Right cardiac atrium (tissue), 5 donors: ENCODE measurements around the gene GAR1. TPM values are rescaled to one million over a fixed set of nuclear protein-coding genes. Genes with fewer than 3 reads are reported as not detected.
"Not testable (repeated sequence)": the region's sequence is repeated elsewhere in the genome, so short reads cannot be mapped to it uniquely, and the experiment has no call there.

ENCODE experiments used
- ATAC-seq, 2 donors: fragments of 200-7000 bp; cut with Tn5 transposase; one replicate each; pipeline versions ENCODE4 v1.8.0 to v1.9.1; 2020; ENCODE audit warnings: moderate library complexity in 2 of 2, mild to moderate bottlenecking in 1 of 2
- DNase-seq, 3 donors: peaks; one replicate each; pipeline ENCODE4 v3.0.0-alpha.2; 2020
- H3K27ac ChIP-seq: one replicate; pipeline ENCODE4 v1.5.1; 2013; ENCODE audit warnings: mild to moderate bottlenecking, low read length, control low read depth, moderate library complexity
- H3K27me3 ChIP-seq: one replicate; pipeline ENCODE4 v1.6.1; 2013; ENCODE audit not compliant: control insufficient read depth, insufficient read depth
- H3K4me1 ChIP-seq: one replicate; pipeline ENCODE4 v1.6.1; 2013; ENCODE audit warnings: low read length; ENCODE audit not compliant: control insufficient read depth, insufficient read depth
- H3K4me3 ChIP-seq: one replicate; pipeline ENCODE4 v1.5.1; 2013; ENCODE audit warnings: low read length, control low read depth
- H3K9me3 ChIP-seq: one replicate; pipeline ENCODE4 v1.6.1; 2013; ENCODE audit warnings: low read length; ENCODE audit not compliant: control insufficient read depth
- WGBS: extraction: QIAGEN DNeasy Blood & Tissue Kit; methylation state at CpG from one replicate; pipeline ENCODE4 v1.1.7; 2013; 5-methylcytosine and 5-hydroxymethylcytosine counted together
- intact Hi-C, 4 donors: fragments of 100-400 bp; cut with DNase I; formaldehyde crosslinking; loops; one replicate each; pipeline versions ENCODE4 v1.11.0 to v1.14.0; 2022 to 2023
- long read RNA-seq, 4 donors: library from polyadenylated mRNA; unstranded; transcript quantifications; one replicate each; pipeline ENCODE4 v2.0.0, GENCODE V29; 2020 to 2021
- polyA plus RNA-seq: library from polyadenylated mRNA; stranded (reverse); fragments of 200-250 nt; gene quantifications from one replicate; pipeline ENCODE4 v1.2.3, GENCODE V29; 2013
- total RNA-seq, 4 donors: library from RNA; stranded (reverse); fragmentation: NEBNext Ultra II Directional; extraction: Animal tissue kit (Norgen Biotek cat#: 25700); gene quantifications; one replicate each; pipeline ENCODE4 v1.2.1, GENCODE V29; 2021
- donor health status: healthy with polysubstance abuse.
- donor health status: DM: no; HTN: yes; CAD: no.
- donor health status: DM: no; HTN: no; CAD: no.
- donor health status: DM: no; HTN: yes; CAD: no; lungs with severe emphysema.
- donor health status: DM: yes; HTN: yes; CAD: no.

GAR1 gene
- 10 to 100 TPM in 2 of 4 donors, 1 to 10 TPM in 2; 6.5 to 10.1 (median 8.7) TPM for total RNA-seq
- polyA plus RNA-seq = 13.6 TPM
- long read RNA-seq, donor 1, partial matches to known transcripts = 0 of 1 reads
- long read RNA-seq, donor 1, other reads (novel, unspliced or antisense) = 0 of 1 reads
- long read RNA-seq, donor 2, partial matches to known transcripts = 0 of 2 reads
- long read RNA-seq, donor 2, other reads (novel, unspliced or antisense) = 0 of 2 reads
- long read RNA-seq, donor 3, transcript GAR1-201 (7 exons, 1,224 nt) = major isoform, 5 of 8 reads
- long read RNA-seq, donor 3, partial matches to known transcripts = 1 of 8 reads
- long read RNA-seq, donor 3, other reads (novel, unspliced or antisense) = 1 of 8 reads
- long read RNA-seq, donor 4, partial matches to known transcripts = 1 of 3 reads
- long read RNA-seq, donor 4, other reads (novel, unspliced or antisense) = 0 of 3 reads

GRCh38 chr4:109815151-109816081 lies at the start of gene GAR1:
Gene GAR1, plus strand, starts transcription at chr4:109815762. Its CDS starts 403 bp downstream, at chr4:109816165.
- Histone ChIP-seq H3K27ac (peak within 1 kb of the TSS; percentile 45), H3K9me3 (no peaks in the 10 kb centered on the region), H3K4me3 (peak within 1 kb of the TSS; percentile 83), H3K4me1 (no peaks in the 10 kb centered on the region), H3K27me3 (no peaks in the 10 kb centered on the region)
- DNase-seq (peak; percentile 92 to 96 (median 93)), ATAC-seq (peak; percentile 99)
- under 1% methylated on average over 53 of the region's 53 CpGs for WGBS
- intact Hi-C loops = loop anchor here in 3 of 4 donors (5.0 to 10.0 kb wide), 3 partner anchors 111 to 391 kb away; partner anchors contain the start of genes CASP6 (in 3 of the 3) and SEC24B (in 2 of the 3)

- WGBS = 81% methylated on average over 2 of the region's 2 CpGs
- ATAC-seq, intact Hi-C loops, H3K9me3 ChIP-seq, H3K4me1 ChIP-seq, DNase-seq, H3K27ac ChIP-seq, H3K27me3 ChIP-seq, H3K4me3 ChIP-seq: not testable (repeated sequence)
Measured at GRCh38 chr4:109782092-109782491, 33.5 kb upstream of the GAR1 start.

- H3K27ac ChIP-seq = no peak overlapping the region
- H3K9me3 ChIP-seq = no peaks in the 10 kb centered on the region
- no peaks in the 10 kb centered on the region for H3K27me3 ChIP-seq
- H3K4me3 ChIP-seq = no peak overlapping the region
- 96% methylated on average over 1 of the region's 1 CpG for WGBS
- DNase-seq (no peak), ATAC-seq (no peak)
- intact Hi-C loops = no loop called here
- H3K4me1 ChIP-seq = no peaks in the 10 kb centered on the region
Measured at GRCh38 chr4:109786846-109787245, 28.7 kb upstream of the GAR1 start.

- DNase-seq (no peak), ATAC-seq (no peak)
- H3K9me3 ChIP-seq = no peaks in the 10 kb centered on the region
- intact Hi-C loops = no loop called here
- no peaks in the 10 kb centered on the region for H3K4me1 ChIP-seq
- WGBS = 94% methylated on average over 1 of the region's 1 CpG
- no peak overlapping the region for H3K4me3 ChIP-seq
- H3K27me3 ChIP-seq = no peaks in the 10 kb centered on the region
- no peak overlapping the region for H3K27ac ChIP-seq
Measured at GRCh38 chr4:109787807-109788206, 27.8 kb upstream of the GAR1 start.

GRCh38 chr4:109795059-109795458 lies 20.5 kb upstream of the GAR1 start:
- DNase-seq (peak in 1 of 3 donors; percentile 42), ATAC-seq (no peak)
- WGBS = 92% methylated on average over 6 of the region's 6 CpGs
- Histone ChIP-seq H3K4me1 (no peaks in the 10 kb centered on the region), H3K4me3 (no peak overlapping the region), H3K27me3 (no peaks in the 10 kb centered on the region), H3K9me3 (no peaks in the 10 kb centered on the region), H3K27ac (no peak overlapping the region)
- intact Hi-C loops = no loop called here

- Histone ChIP-seq H3K27ac (no peak overlapping the region), H3K4me1 (no peaks in the 10 kb centered on the region), H3K27me3 (no peaks in the 10 kb centered on the region), H3K9me3 (no peaks in the 10 kb centered on the region), H3K4me3 (no peak overlapping the region)
- intact Hi-C loops = no loop called here
- ATAC-seq (no peak), DNase-seq (no peak)
Measured at GRCh38 chr4:109798866-109799265, 16.7 kb upstream of the GAR1 start.

- WGBS = 43% methylated on average over 4 of the region's 4 CpGs
- no peaks in the 10 kb centered on the region for H3K4me1 ChIP-seq
- peak overlapping the region; percentile 76 for H3K4me3 ChIP-seq
- no peak for ATAC-seq
- no peak for DNase-seq
- no peaks in the 10 kb centered on the region for H3K9me3 ChIP-seq
- no peak overlapping the region for H3K27ac ChIP-seq
- no peaks in the 10 kb centered on the region for H3K27me3 ChIP-seq
- intact Hi-C loops = no loop called here
Measured at GRCh38 chr4:109801099-109801789, 14.3 kb upstream of the GAR1 start.

GRCh38 chr4:109801895-109802319 lies 13.7 kb upstream of the GAR1 start, which contains the start of gene CFI:
Gene CFI, minus strand, starts transcription at chr4:109801999. Its CDS starts 28 bp downstream, at chr4:109801971.
- Histone ChIP-seq H3K27ac (no peak within 1 kb of the TSS), H3K9me3 (no peaks in the 10 kb centered on the region), H3K27me3 (no peaks in the 10 kb centered on the region), H3K4me1 (no peaks in the 10 kb centered on the region), H3K4me3 (peak within 1 kb of the TSS; percentile 76)
- no peak for DNase-seq
- peak; percentile 80 to 89 for ATAC-seq
- intact Hi-C loops = no loop called here
- WGBS = 34% methylated on average over 2 of the region's 2 CpGs

GRCh38 chr4:109803924-109804571 lies 11.5 kb upstream of the GAR1 start:
- WGBS = 20% methylated on average over 4 of the region's 4 CpGs
- Histone ChIP-seq H3K4me3 (no peak overlapping the region), H3K27ac (no peak overlapping the region), H3K9me3 (no peaks in the 10 kb centered on the region), H3K27me3 (no peaks in the 10 kb centered on the region), H3K4me1 (no peaks in the 10 kb centered on the region)
- no peak for DNase-seq
- intact Hi-C loops = no loop called here
- ATAC-seq = peak; percentile 43 to 44

GRCh38 chr4:109809655-109810054 lies 5.9 kb upstream of the GAR1 start:
- ATAC-seq (no peak), DNase-seq (no peak)
- no peaks in the 10 kb centered on the region for H3K4me1 ChIP-seq
- no peak overlapping the region for H3K27ac ChIP-seq
- H3K27me3 ChIP-seq = no peaks in the 10 kb centered on the region
- WGBS = 93% methylated on average over 2 of the region's 2 CpGs
- no peaks in the 10 kb centered on the region for H3K9me3 ChIP-seq
- H3K4me3 ChIP-seq = no peak overlapping the region
- intact Hi-C loops = loop anchor here in 3 of 4 donors (10.0 kb wide), 2 partner anchors 105 to 385 kb away; partner anchors contain the start of gene CASP6 (in 3 of the 3)
